Stimulated activated CD8-positive, alpha-beta memory T cell treated with anti-CD3 and anti-CD28 coated beads, Interleukin-15, amount 100 ng/mL, for 4 hours (primary cell): Measurements from ENCODE around the gene XPNPEP2.

ENCODE experiments used
- DNase-seq, 2 donors: peaks; one replicate each; pipeline ENCODE4 v3.0.0-alpha.2; 2020; ENCODE audit warnings: low read depth in 2 of 2

XPNPEP2 gene

GRCh38 chrX:129779086-129779672 lies 40.4 kb downstream of the XPNPEP2 start:
- no peak for DNase-seq

- no peak for DNase-seq
Observed at GRCh38 chrX:129779747-129780146, 41.0 kb downstream of the XPNPEP2 start, which contains the start of gene SASH3. SASH3 (plus strand) TSS chrX:129779949; CDS start chrX:129780098, 149 bp downstream.

DNA sequence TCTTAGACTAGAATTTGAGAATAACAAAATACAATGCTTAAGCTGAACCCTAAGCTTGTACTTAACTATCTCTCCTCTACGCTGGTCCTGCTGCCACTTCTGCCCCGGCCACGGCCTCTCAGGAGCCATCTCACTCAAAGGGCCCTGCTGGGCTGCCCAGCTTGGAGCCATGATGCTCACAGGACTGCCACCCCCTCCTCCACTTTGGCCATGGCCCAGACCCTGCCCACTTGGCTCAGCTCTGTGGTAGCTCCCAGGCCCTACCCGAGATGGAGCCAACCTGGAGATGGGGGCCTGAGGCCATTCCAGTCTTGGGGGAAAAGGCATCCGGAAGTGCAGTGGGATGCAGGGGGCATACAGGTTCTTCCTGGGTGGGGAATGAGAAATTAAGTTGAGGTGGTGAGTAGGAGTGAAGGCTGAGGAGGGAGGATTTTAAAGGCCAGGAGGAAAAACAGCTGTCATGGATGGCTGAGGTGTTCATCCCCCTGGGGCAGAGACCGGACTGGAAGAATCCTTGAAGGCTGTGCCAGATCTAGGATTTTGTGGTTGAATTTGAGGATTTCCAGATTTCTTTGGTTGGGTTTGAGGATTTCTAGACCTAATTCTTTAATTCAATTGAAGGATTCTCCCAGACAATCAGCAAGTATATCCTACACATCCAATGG lies 41.8 kb downstream of the XPNPEP2 start:
- DNase-seq = no peak

GRCh38 chrX:129781134-129781672 lies 42.4 kb downstream of the XPNPEP2 start:
- DNase-seq = peak; percentile 65 to 74

- DNase-seq = no peak
Observed at GRCh38 chrX:129781680-129782495, 43.1 kb downstream of the XPNPEP2 start.

GRCh38 chrX:129782706-129783105 lies 43.9 kb downstream of the XPNPEP2 start:
- DNase-seq = no peak

DNA sequence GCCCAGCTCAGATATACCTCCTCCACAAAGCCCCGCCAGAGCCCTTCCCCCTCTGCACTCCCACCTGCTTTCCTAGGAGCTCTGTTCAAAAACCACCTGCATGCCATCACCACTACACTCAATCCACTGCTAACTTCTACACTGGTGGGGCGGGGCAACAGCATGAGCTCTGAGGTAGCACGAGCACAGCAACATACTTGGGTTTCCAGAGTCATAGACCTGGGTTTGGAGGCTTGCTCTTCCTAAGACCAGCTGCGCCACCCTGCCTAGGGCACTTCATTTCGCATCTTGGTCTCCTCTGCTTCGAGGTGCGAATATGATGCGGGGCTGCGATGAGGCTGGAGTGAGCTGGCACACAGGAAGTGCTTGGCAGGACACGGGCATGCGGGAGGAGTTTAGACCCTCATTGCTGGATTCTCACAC lies 44.5 kb downstream of the XPNPEP2 start:
- no peak for DNase-seq

DNA sequence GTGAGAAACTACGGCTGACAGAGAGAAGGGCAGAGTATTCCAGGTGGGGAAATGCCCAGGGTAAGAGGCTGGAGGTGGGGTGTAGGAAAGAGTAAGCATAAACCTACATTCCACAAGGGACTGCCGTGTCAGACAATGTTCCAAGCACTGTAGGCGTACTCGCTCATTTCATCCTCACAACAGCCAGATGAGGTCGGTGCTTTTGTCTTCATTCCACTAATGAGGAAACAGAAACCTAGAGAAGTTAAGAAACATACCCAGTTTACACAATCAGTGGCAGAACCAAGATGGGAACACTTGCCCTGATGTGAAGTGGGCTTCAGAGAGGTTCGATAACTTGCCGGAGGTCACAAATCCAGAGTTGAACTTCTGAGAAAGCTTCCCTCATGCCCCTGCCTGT lies 45.6 kb downstream of the XPNPEP2 start:
- DNase-seq = no peak

DNA sequence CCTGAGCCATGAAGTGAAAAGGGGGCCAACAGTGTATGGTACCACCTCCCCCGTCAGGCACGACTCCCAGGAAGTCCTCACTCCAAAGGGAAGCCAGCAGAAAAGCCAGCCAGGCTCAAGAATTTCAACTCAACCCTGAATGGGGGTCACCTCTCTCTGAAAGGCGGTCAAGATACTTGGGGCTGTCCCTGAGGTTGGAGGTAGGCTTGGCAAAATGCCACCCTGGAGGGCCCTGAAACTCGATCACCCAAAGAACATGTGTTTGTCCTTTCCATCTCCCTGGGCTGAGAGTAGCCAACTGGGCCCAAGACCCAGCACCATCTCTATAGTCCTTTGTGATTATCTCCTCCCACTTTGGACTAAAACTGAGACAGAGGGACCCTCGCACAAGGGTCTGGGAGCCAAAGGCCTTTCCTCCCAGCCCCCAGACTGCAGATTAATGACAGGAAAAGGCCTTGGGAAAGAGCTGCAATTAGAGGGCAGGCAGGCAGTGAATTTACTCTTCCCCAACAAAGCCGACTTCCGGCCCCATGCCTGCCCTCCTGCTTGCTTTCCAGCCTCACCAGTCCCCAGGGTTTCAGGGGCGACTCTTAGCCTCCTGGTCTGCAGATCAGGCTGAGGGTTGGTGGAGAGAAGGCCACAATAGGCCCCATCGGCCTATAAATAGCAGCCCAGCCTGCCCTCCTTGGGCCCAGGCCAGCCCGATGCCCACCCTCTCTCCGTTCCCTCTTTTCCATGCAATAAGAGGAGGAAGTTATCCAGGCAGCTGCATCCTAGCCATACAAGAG lies 46.6 kb downstream of the XPNPEP2 start:
- DNase-seq = no peak

GRCh38 chrX:129786210-129786651 lies 47.5 kb downstream of the XPNPEP2 start:
- DNase-seq = no peak

DNA sequence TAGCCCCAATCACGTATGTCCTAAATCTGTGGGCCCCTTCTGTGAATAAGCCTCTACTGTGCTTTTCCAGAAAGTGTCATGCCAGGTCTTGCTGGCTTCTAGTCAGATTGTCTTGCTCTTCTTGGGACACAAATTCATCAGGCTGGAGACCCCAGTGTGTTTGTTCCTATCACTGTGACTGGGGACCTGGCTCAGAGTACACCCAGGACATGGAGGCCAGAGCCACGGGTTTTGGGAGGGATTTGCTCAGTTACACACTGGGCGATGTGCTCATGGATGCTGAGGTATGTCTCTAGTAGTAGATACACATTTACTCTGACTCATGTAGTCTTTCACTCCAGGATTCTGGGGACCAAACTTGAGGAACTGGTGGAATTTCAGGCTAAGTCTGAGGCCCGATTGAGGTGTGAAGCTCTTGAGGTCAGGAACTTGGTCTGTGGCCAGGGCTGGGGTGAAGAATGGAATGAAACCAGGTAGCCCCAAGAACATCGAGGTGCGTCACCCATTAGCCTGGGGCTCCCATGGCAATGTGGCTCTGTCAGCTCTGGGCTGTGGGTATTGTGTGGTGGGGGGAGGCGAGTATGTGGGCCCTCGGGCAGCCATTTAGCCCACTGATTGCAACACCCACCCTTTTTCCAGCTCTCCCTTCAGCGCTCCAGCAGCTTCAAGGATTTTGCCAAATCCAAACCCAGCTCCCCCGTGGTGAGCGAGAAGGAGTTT lies 48.7 kb downstream of the XPNPEP2 start:
- no peak for DNase-seq

DNA sequence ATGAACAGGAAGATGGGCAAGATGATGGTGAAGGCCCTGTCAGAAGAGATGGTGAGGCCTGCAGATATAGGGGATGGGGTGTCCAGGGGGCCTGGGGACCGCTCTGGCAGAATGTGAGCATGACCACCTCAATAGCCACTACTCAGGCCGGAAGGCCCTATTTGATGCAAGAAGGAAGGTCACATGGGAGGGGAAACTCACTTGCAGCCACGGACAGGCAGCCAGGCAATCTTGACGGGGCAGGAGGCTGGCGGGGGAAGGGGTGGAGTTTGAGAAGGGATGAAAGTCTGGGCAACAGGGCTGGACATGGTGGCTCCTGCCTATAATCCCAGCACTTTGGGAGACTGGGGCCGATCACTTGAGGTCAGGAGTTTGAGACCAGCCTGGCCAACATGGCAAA lies 49.7 kb downstream of the XPNPEP2 start:
- no peak for DNase-seq

- DNase-seq = no peak
Observed at GRCh38 chrX:129790146-129790545, 51.4 kb downstream of the XPNPEP2 start.

GRCh38 chrX:129790808-129791207 lies 52.0 kb downstream of the XPNPEP2 start:
- no peak for DNase-seq

GRCh38 chrX:129791336-129791735 lies 52.6 kb downstream of the XPNPEP2 start:
- no peak for DNase-seq

- no peak for DNase-seq
Observed at GRCh38 chrX:129791961-129792570, 53.3 kb downstream of the XPNPEP2 start.

DNA sequence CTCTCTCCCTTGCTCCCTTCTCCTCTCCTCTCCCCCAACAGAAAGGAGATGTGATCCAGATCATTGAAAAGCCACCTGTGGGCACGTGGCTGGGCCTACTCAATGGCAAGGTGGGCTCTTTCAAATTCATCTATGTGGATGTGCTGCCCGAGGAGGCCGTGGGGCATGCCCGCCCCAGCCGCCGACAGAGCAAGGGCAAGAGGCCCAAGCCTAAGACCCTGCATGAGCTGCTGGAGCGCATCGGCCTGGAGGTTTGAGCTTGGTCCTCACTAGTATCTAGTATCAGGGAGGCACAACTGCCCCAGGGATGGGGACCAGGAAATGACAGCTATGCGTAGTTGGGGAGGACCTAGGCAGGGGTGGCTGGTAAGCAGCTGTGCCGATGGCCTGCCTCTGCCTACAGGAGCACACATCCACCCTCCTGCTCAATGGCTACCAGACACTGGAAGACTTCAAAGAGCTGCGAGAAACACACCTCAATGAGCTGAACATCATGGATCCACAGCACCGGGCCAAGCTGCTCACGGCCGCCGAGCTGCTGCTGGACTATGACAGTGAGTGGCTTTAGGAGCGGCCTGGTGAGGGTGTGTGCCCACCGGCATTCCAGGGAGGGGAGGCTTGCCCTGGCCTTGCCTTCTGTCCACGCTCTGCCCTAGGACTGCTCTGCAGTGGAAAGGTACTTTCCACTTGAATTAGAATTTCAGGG lies 54.0 kb downstream of the XPNPEP2 start:
- no peak for DNase-seq

GRCh38 chrX:129793604-129794191 lies 54.9 kb downstream of the XPNPEP2 start:
- no peak for DNase-seq

DNA sequence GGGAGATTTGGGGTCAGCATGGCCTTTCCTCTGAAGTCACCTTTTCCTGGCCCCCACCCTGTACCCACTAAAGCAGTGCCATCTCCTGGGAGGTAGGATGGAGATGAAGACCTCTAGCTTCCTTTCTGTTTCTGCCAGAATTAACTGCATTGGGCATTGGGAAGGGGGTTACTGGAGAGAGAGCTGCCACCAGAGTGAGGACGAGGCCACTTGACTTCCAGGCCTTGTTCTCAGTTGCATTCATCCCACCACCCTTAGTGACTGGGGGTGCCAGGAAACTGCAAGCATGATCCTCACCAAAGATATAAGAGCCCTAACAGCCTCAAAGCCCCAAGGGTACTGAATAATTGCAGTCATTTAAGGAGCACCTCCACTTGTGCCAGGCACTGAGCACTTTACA lies 56.8 kb downstream of the XPNPEP2 start:
- no peak for DNase-seq
